ENCODE data around the gene VPS51.
A peak's percentile ranks its signal among the peaks of the same experiment; 100 is the strongest.

The VPS51 gene

GRCh38 chr11:65133724-65134123, 37.7 kb downstream of the VPS51 start:
- Histone ChIP-seq H4K20me1 (ENCODE audit: insufficient read depth, low read length) (no peaks in the 10 kb centered on the region), H3K4me2 (ENCODE audit: low read length) (peak overlapping the region; percentile 100), H3K4me1 (ENCODE audit: low read length) (peaks cover 36% of the 10 kb centered on the region), H3K27me3 (ENCODE audit: low read depth, low read length) (no peaks in the 10 kb centered on the region), H3K36me3 (replicated peaks; ENCODE audit: low read depth, low read length) (peaks cover 40% of the 10 kb centered on the region), H3K27ac (ENCODE audit: low read length) (peak overlapping the region; percentile 99), H3K79me2 (ENCODE audit: low read length) (peaks cover 47% of the 10 kb centered on the region), H2AFZ (ENCODE audit: low read depth, low read length) (no peak overlapping the region), H3K9ac (ENCODE audit: low read length) (peak overlapping the region; percentile 99), H3K9me3 (ENCODE audit: insufficient read depth, low read length) (no peaks in the 10 kb centered on the region), H3K4me3 (ENCODE audit: low read length) (peak overlapping the region; percentile 93)
- TF ChIP-seq EZH2phosphoT487 (IDR thresholded peaks at IDR 0.05; ENCODE audit: low read depth) (no peak), CTCF (IDR thresholded peaks at IDR 0.05; ENCODE audit: low read depth, low read length) (no peak)

DNA sequence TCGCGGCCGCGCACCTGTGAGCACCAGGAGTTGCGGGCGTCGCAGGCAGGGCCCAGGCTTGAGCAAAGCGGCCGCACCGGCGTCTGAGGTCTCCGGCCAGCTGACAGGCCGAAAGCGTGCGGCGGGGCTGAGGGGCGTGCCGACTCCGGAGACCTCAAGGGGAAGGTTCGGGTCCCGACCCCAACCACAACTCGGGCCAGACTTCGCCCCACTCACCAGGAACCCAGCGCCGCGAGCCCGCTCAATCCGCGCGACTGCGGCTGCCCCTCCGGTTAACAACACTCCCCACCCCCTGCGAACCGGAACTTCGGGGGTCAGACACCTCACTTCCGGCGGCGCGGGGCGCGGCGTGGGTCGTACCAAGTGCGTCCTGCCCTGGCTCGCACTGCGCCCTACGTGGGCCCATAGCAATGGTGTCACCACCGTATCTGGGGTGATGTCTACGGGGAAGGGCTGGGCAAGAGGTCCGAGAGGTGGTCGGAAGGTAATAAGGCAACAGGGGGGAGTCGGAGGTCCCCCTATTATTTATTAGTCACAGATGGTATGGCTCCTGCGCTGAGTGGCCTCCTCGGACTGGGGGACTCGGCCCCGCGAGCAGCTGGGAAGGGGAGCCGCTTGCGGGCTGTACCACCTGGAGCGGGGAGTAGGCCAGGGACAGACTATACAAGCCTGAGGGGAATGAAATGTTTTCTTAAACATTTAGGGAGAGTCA, 38.4 kb downstream of the VPS51 start, which contains the start of gene SYVN1:
TSS of gene SYVN1 (minus strand) at position 280 of the 712 bp plus-strand sequence. CDS start 918 bp downstream, outside the sequence.
- Histone ChIP-seq H3K79me2 (ENCODE audit: low read length) (peaks cover 47% of the 10 kb centered on the region), H3K4me3 (ENCODE audit: low read length) (peak within 1 kb of the TSS; percentile 93), H3K9me3 (ENCODE audit: insufficient read depth, low read length) (no peaks in the 10 kb centered on the region), H3K27ac (ENCODE audit: low read length) (peak within 1 kb of the TSS; percentile 99), H3K4me1 (ENCODE audit: low read length) (peaks cover 36% of the 10 kb centered on the region), H3K9ac (ENCODE audit: low read length) (peak within 1 kb of the TSS; percentile 99), H2AFZ (ENCODE audit: low read depth, low read length) (peak within 1 kb of the TSS; percentile 77), H3K27me3 (ENCODE audit: low read depth, low read length) (no peaks in the 10 kb centered on the region), H3K4me2 (ENCODE audit: low read length) (peak within 1 kb of the TSS; percentile 100), H4K20me1 (ENCODE audit: insufficient read depth, low read length) (no peaks in the 10 kb centered on the region), H3K36me3 (replicated peaks; ENCODE audit: low read depth, low read length) (peaks cover 33% of the 10 kb centered on the region)
- TF ChIP-seq CTCF (IDR thresholded peaks at IDR 0.05; ENCODE audit: low read depth, low read length) (no peak), EZH2phosphoT487 (IDR thresholded peaks at IDR 0.05; ENCODE audit: low read depth) (no peak)

- Histone ChIP-seq H3K9me3 (ENCODE audit: insufficient read depth, low read length) (no peaks in the 10 kb centered on the region), H2AFZ (ENCODE audit: low read depth, low read length) (peak overlapping the region; percentile 77), H4K20me1 (ENCODE audit: insufficient read depth, low read length) (no peaks in the 10 kb centered on the region), H3K4me1 (ENCODE audit: low read length) (peaks cover 33% of the 10 kb centered on the region), H3K79me2 (ENCODE audit: low read length) (peaks cover 47% of the 10 kb centered on the region), H3K4me3 (ENCODE audit: low read length) (peak overlapping the region; percentile 93), H3K27ac (ENCODE audit: low read length) (peak overlapping the region; percentile 99), H3K27me3 (ENCODE audit: low read depth, low read length) (no peaks in the 10 kb centered on the region), H3K9ac (ENCODE audit: low read length) (peak overlapping the region; percentile 99), H3K36me3 (replicated peaks; ENCODE audit: low read depth, low read length) (peaks cover 26% of the 10 kb centered on the region), H3K4me2 (ENCODE audit: low read length) (peak overlapping the region; percentile 95)
- TF ChIP-seq EZH2phosphoT487 (IDR thresholded peaks at IDR 0.05; ENCODE audit: low read depth) = no peak
- TF ChIP-seq CTCF (IDR thresholded peaks at IDR 0.05; ENCODE audit: low read depth, low read length) = no peak
These were observed 39.1 kb downstream of the VPS51 start for GRCh38 chr11:65134952-65135632.

- Histone ChIP-seq H3K4me1 (ENCODE audit: low read length) (peaks cover 27% of the 10 kb centered on the region), H3K9me3 (ENCODE audit: insufficient read depth, low read length) (no peaks in the 10 kb centered on the region), H3K9ac (ENCODE audit: low read length) (peak overlapping the region; percentile 99), H2AFZ (ENCODE audit: low read depth, low read length) (no peak overlapping the region), H3K36me3 (replicated peaks; ENCODE audit: low read depth, low read length) (peaks cover 21% of the 10 kb centered on the region), H3K4me3 (ENCODE audit: low read length) (peak overlapping the region; percentile 93), H3K79me2 (ENCODE audit: low read length) (peaks cover 46% of the 10 kb centered on the region), H3K4me2 (ENCODE audit: low read length) (peak overlapping the region; percentile 95), H4K20me1 (ENCODE audit: insufficient read depth, low read length) (no peaks in the 10 kb centered on the region), H3K27me3 (ENCODE audit: low read depth, low read length) (0 out of 2 replicates have a peak, but pooled peaks cover 4% of the 10 kb centered on the region), H3K27ac (ENCODE audit: low read length) (peak overlapping the region; percentile 99)
- TF ChIP-seq EZH2phosphoT487 (IDR thresholded peaks at IDR 0.05; ENCODE audit: low read depth) (no peak), CTCF (IDR thresholded peaks at IDR 0.05; ENCODE audit: low read depth, low read length) (no peak)
These were observed 39.7 kb downstream of the VPS51 start for GRCh38 chr11:65135633-65136145.

Data from OCI-LY3 (cell line).